Fibroblast of upper back skin (primary cell): ENCODE data around the gene PSIP1.
A peak's percentile ranks its signal among the peaks of the same experiment; 100 is the strongest.
"Not testable (repeated sequence)": the region's sequence is repeated elsewhere in the genome, so short reads cannot be mapped to it uniquely, and the experiment has no call there.

Experiments
- DNase-seq: peaks from one replicate; pipeline ENCODE4 v3.0.0-alpha.2; 2013

The PSIP1 gene

GRCh38 chr9:15510789-15511575 is at the start of gene PSIP1:
Gene PSIP1, minus strand, starts transcription at chr9:15510970. Its CDS starts 782 bp downstream, at chr9:15510188.
- peak; percentile 90 for DNase-seq

DNA sequence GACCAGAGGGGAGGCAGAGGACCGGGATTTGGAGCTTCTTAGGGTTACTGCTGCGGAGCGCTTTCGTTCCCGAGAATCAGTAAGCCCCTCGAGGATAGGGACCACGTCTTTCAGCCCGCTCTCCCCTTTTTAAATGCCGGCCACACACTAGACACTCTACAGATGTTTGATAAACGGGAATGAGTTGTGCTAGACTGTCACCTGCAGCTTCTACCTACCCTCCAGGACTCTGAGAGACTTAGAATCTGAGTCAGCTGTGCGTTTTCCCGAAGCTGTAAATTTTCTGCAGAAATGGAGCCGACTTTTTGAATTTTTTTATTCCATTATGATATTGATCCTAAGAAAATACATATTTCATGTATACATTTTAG is 42.7 kb upstream of the PSIP1 start:
- DNase-seq, result no peak

DNA sequence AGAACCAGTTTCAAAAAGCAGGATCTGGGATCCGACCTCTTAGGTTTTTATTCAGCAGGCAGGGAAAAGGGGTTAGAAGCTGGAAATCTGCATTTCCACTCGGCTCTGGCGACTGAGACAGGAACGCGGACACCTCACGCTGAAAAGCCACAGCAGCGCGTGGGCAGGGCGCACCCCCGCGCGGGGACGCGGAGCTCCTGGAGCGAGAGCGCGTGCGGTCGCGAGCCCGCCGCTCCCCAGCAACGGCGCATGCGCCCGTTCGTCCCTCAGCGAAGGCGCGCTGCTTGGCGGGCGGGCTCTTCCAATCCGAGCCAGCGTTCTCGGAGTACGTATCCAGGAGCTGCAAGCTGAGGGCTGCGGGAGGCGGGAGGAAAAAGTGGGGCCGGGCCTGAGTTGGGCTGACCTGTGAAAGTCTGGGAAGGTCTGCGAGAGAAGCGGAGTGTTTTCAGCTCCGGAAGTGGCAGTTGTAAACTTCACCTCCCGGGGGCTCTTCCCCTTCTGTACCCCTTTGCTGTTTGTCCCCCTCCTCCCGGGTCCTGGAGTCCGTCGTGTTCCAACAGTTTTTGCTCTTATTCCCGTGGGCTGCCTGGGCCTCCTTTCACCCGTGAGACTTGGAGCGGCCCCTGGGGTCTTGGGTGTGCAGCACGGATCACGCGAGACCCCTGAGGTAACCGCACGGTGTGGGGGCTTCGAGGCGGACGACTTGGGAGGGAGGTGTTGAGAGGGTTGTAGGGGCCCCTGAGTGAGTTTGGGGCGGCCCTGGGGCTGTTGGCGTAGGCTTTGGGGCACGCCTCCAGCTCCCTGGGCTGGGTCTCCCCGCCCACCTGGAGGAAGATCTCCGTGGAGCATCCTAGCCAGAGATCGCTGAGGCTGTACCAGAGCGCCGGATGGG is 42.1 kb upstream of the PSIP1 start, which contains the start of gene CCDC171:
Gene CCDC171, plus strand, starts transcription at position 408 of the 892 bp plus-strand sequence. CDS start 11,046 bp downstream, outside the sequence.
- DNase-seq, result peak; percentile 96

- DNase-seq, result no peak
Measured at GRCh38 chr9:15549611-15550010, 38.8 kb upstream of the PSIP1 start.

DNA sequence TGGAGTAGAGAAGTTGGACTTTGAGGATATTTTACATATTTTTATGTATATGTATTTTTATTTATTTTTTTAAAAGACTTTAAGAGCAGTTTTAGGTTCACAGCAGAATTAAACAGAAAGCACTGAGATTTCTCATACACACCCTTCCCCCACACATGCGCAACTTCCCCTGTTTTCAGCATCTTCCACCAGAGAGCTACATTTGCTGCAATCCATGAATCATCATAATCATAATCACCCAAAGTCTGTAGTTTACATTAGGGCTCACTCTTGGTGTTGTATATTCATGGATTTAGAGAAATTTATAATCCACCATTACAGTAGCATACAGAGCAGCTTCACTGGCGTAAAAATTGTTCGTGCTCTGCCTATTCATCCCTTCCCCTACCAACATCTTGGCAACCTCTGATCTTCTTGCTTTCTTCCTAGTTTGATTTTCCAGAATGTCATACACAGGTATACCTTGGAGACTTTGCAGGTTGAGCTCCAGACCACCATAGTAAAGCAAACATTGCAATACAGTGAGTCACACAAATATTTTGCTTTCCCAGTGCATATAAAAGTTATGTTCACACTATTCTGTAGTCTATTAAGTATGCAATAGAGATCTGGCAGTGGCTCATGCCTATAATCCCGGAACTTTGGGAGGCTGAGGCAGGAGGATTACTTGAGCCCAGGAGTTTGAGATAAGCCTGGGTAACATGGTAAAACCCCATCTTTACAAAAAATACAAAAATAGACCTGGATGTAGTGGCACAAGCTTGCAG is 32.5 kb upstream of the PSIP1 start:
- DNase-seq, result peak; percentile 15

- no peak for DNase-seq
Measured at GRCh38 chr9:15542624-15543023, 31.9 kb upstream of the PSIP1 start.

DNA sequence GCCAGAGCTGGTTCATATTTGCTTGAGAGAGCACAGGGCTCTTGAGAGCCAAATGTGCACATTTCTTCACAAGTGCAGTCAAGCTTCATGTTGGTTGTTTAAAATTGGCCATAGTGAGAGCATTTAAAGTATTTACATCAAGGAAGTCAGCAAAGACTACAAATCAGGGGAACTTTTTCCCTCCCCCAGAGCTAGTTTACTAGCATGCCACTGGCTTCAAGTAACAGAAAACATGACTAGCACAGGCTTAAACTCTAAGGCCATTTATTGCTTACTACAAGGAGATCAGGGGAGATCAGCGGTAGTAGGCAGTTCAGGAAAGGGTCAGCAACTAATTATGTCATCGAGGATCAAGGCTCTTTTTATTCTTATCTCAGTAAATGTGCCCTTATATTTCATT is 31.1 kb upstream of the PSIP1 start:
- DNase-seq, result no peak

- no peak for DNase-seq
Measured at GRCh38 chr9:15531380-15531779, 20.6 kb upstream of the PSIP1 start.

DNA sequence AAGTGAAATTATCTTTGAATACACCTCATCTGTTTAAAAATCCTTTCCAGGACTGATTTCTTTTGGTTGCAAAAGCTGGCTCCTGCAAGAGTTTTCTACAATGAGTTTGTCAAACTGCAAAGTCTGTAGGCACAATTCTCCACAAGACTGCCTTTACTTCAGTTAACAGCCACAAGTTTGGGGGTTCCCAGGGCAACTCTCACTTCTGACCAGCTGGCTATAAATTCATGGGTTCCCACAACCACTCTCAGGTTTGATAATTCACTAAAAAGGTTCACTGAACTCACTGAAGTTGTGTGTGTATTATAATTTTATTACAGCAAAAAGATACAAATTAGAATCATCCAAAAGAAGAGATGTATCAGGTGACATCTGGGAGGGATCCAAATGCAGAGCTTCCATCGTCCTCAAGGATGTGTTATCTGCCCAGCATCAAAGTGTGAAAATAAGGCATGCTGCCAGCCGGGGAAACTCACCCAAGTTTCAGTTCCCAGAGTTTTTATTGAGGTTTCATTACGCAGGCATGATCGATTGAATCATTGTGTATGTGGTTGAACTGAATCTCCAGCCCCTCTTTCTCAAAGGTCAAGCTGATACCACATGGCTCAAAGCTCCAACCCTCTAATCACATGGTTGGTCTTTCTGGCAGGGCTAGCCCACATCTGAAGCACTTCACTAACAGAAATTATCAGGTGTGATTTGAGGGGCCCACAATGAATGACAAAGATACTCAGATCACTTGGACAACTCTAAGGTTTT is 19.0 kb upstream of the PSIP1 start:
- DNase-seq, result no peak

DNA sequence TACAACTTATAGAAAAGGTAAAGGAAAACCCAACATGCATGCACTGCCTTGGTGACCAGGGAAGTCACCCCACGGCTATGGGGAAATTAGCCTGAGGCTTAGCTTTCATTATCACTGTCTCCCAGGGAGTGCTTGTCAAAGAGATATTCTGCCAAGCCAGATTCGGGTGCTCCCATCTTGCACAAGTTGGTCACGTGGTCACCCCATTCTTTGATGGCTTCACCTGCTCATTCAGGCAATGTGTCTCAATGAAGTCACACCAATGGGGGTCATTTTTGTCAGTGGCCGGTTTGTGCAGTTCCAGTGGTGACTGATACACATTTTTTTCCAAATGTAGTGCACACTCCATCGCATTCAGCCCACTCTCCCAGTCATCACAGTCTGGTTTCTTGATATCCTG is 16.3 kb upstream of the PSIP1 start:
- DNase-seq, result not testable (repeated sequence)

DNA sequence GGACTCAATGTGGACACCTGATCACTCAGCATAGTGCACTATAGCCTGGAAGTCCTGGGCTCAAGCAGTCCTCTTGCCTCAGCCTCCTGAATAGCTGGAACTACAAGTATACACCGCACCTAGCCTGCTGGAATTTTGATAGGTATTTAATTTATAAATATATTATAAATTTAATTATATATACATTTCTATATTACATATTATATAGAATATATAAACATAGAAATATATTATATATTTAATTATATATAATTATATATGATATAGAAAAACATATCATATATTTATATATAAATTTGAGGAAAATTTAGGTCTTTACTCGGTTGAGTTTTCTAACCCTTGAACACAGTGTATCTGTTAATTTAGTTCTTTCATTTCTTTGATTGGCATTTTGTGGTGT is 15.2 kb upstream of the PSIP1 start:
- DNase-seq, result no peak

GRCh38 chr9:15524845-15525455 is 14.2 kb upstream of the PSIP1 start:
- no peak for DNase-seq

DNA sequence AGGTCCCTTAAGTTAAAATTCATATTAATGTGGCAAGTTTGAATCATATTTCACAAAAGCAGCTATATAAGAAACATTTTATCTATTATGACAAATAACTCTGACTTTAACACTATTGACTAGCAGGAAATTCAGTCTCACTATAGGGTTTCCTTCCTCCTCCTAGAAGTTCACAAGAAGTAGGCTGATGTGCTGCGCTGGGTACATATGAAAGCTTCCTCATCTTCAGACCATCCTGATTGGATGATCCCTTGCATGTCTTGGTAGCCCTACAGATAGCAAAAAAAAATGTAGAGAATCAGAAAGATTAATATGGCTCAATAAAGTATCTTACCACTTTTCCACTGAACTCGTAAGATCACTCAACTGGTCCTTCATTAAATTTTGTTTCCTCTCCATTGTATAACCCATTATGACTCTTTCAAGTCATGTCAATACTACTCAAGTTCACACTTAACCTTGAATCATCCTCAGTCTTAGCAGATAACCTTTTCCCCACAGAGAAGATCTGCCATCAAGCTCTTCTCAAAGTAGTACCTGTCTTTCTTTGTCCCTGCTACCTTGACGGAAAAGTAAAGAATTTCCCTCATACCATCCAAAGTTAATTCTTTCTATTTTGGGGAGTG is 11.5 kb upstream of the PSIP1 start:
- DNase-seq, result no peak

DNA sequence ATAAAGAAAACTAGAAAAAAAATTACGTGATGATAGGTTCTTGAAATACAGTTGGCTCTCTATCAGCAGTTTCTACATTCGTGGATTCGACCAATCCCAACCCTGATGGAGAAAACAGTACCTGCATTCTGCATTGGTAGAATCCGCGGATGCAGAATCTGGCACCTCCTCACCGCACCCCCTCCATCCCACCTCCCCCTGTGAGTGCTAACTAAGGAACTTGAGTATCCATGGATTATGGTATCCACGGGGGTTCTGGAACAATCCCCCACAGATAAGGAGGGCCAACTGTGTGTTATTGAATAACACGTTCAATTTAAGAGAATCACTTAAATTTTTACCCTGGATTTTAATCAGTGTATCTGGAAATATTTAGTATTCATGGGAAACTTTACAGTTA is 10.5 kb upstream of the PSIP1 start:
- no peak for DNase-seq

DNA sequence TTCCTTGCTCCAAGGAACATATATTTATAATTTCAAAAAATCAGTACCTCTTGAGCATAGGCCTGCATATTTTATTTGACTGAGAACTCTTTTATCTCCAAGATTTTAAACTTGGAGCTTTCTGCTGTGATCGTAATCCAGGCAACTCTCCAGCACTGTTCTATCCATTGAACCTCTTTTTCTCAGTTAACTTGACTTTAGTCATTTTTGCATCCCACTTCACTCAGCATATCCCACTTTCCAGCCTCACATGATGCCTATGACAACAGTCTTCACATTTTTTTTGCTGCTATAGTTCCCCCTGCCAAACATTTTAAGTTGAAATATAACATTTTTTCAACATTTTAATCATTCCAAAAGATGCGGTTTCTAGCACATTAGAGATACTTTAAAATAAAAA is 9.1 kb upstream of the PSIP1 start:
- no peak for DNase-seq

- DNase-seq, result peak; percentile 28
Measured at GRCh38 chr9:15513335-15513734, 2.6 kb upstream of the PSIP1 start.

- no peak for DNase-seq
Measured at GRCh38 chr9:15512889-15513288, 2.1 kb upstream of the PSIP1 start.

DNA sequence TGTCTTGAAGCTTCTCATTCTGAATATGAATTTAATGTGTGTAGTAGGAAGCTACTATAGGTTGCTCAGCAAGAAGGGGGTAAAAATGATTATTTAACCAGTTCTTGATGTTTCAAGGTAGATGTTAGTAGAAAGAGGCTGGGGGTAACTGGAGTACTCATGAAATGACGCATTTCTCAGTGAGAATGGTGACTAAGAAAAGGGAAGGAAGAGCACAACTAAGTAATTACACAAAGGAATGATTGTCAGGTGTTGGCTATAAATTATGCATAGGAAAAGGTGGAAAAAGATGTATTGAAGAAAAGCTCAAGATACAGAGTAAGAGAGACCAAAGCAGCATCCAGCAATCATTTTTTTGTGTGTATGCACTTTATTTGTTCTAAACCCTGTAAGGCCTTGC is 1.4 kb upstream of the PSIP1 start:
- DNase-seq, result no peak

DNA sequence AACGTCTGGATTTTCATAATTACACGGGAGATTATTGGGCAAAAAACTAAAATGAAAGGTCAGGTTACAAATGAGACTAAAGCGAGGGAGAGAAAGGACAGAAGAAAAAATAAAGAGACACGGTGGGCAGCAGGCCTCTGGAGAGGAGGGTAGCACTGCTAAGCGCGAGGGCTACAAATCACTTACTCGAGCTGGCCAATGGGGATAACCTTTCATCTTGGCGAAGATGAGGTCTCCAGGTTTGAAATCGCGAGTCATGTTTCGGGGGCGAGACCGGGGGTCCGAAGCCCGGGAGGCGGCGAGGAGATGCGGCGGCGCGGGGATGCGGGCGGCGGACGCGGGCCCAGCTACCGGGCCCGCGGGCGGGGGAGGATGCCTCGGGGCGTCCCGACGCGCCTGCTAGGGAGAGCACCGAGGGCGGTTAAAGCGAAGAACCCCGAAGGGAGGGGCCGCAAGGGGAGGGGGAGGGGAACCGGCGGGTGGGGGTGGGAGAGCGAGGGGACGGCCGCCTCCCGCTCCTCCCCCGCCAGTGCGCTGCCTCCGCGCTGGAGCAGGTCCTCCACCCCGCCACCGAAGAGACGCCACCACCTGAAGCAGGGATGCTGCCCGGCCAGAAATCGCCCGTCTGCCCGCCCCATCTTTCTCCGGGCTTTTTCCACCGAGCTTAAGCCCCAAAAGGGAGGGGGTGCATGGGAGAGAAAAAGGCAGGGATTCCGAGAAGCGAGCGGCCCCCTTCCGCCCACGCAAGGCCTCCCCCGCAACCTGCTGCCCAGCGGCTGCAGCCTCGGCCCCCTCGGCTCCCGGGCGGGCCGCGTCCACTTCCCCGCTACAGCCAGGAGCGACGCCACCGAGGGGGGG is 610 bp downstream of the PSIP1 start:
- no peak for DNase-seq

- DNase-seq, result no peak
Measured at GRCh38 chr9:15505921-15506320, 4.8 kb downstream of the PSIP1 start.

GRCh38 chr9:15501803-15502202 is 9.0 kb downstream of the PSIP1 start:
- DNase-seq, result no peak
